HG02943 (cell line): ENCODE data around the gene ST3GAL4.

Source experiments
- ATAC-seq: cut with Tn5 transposase; IDR thresholded peaks from one replicate; pipeline ENCODE4 v1.9.1; 2021; ENCODE audit warnings: mild to moderate bottlenecking, low read depth, moderate library complexity; ENCODE audit not compliant: unreplicated experiment

The ST3GAL4 gene

GRCh38 chr11:126437731-126438130 lies 82.2 kb downstream of the ST3GAL4 start:
- no peak for ATAC-seq

GRCh38 chr11:126438272-126438671 lies 82.8 kb downstream of the ST3GAL4 start:
- no peak for ATAC-seq

- no peak for ATAC-seq
Observed at GRCh38 chr11:126438691-126439090, 83.2 kb downstream of the ST3GAL4 start.

GRCh38 chr11:126440276-126440675 lies 84.8 kb downstream of the ST3GAL4 start:
- ATAC-seq = no peak

- peak; percentile 67 for ATAC-seq
Observed at GRCh38 chr11:126440792-126441514, 85.5 kb downstream of the ST3GAL4 start.

GRCh38 chr11:126443120-126443519 lies 87.6 kb downstream of the ST3GAL4 start:
- no peak for ATAC-seq

- no peak for ATAC-seq
Observed at GRCh38 chr11:126444072-126444471, 88.6 kb downstream of the ST3GAL4 start.

- ATAC-seq = no peak
Observed at GRCh38 chr11:126446581-126446980, 91.1 kb downstream of the ST3GAL4 start.

- no peak for ATAC-seq
Observed at GRCh38 chr11:126450198-126450597, 94.7 kb downstream of the ST3GAL4 start.

- ATAC-seq = no peak
Observed at GRCh38 chr11:126450806-126451205, 95.3 kb downstream of the ST3GAL4 start.

GRCh38 chr11:126451211-126451802 lies 95.8 kb downstream of the ST3GAL4 start:
- ATAC-seq = no peak

- ATAC-seq = no peak
Observed at GRCh38 chr11:126452241-126453101, 97.0 kb downstream of the ST3GAL4 start.

GRCh38 chr11:126456089-126456488 lies 100.6 kb downstream of the ST3GAL4 start:
- ATAC-seq = no peak

- no peak for ATAC-seq
Observed at GRCh38 chr11:126456783-126457542, 101.5 kb downstream of the ST3GAL4 start.

GRCh38 chr11:126457817-126458216 lies 102.3 kb downstream of the ST3GAL4 start:
- ATAC-seq = no peak

- no peak for ATAC-seq
Observed at GRCh38 chr11:126459691-126460281, 104.3 kb downstream of the ST3GAL4 start.

GRCh38 chr11:126460417-126461095 lies 105.1 kb downstream of the ST3GAL4 start:
- ATAC-seq = no peak

- ATAC-seq = no peak
Observed at GRCh38 chr11:126461096-126461440, 105.6 kb downstream of the ST3GAL4 start.

- ATAC-seq = no peak
Observed at GRCh38 chr11:126461996-126462395, 106.5 kb downstream of the ST3GAL4 start.

GRCh38 chr11:126462422-126462821 lies 106.9 kb downstream of the ST3GAL4 start:
- ATAC-seq = no peak
